Breast epithelium (tissue), 4 donors: ENCODE data around the gene IL20. TPM values are rescaled to one million over a fixed set of nuclear protein-coding genes. Genes with fewer than 3 reads are reported as not detected.

Experiments used
- DNase-seq, 2 donors: peaks; one replicate each; pipeline ENCODE4 v3.0.0-alpha.2; 2019; ENCODE audit warnings: low spot score in 2 of 2
- H3K27ac ChIP-seq, 2 donors: fragments of 200-600 bp; sonication (generic) in 1 of 2; one replicate each; pipeline ENCODE4 v1.5.1; 2016 to 2019; ENCODE audit warnings: mild to moderate bottlenecking in 1 of 2
- H3K27me3 ChIP-seq, 2 donors: fragments of 200-600 bp; sonication (generic) in 1 of 2; one replicate each; pipeline versions ENCODE4 v1.5.1 to v1.6.0; 2017 to 2019; ENCODE audit warnings: control low read depth in 1 of 2, mild to moderate bottlenecking in 1 of 2
- H3K36me3 ChIP-seq: fragments of 200-600 bp; one replicate; pipeline ENCODE4 v1.5.1; 2019
- H3K4me1 ChIP-seq, 2 donors: fragments of 200-600 bp; sonication (generic); one replicate each; pipeline ENCODE4 v1.5.1; 2016 to 2019; ENCODE audit warnings: control low read depth in 1 of 2
- H3K4me3 ChIP-seq, 3 donors: fragments of 200-600 bp; sonication (generic); 1 replicate in 2 of 3; 2 replicates in 1 of 3; pipeline ENCODE4 v1.5.1; 2016 to 2019; ENCODE audit warnings: mild to moderate bottlenecking in 3 of 3, moderate library complexity in 2 of 3
- H3K9me3 ChIP-seq, 2 donors: fragments of 200-600 bp; sonication (generic) in 1 of 2; one replicate each; pipeline ENCODE4 v1.5.1; 2016 to 2019; ENCODE audit warnings: control low read depth in 1 of 2
- POLR2A ChIP-seq: fragments of 450-650 bp; IDR thresholded peaks from one replicate; pipeline ENCODE4 v1.6.1; 2016; ENCODE audit warnings: antibody characterized with exemption, mild to moderate bottlenecking, moderate library complexity
- POLR2AphosphoS5 ChIP-seq, 3 donors: sonication (generic); formaldehyde crosslinking; IDR thresholded peaks; one replicate each; pipeline ENCODE4 v1.6.1; 2017; ENCODE audit warnings: antibody characterized with exemption in 3 of 3
- intact Hi-C: fragments of 100-400 bp; cut with DNase I; formaldehyde crosslinking; loops from one replicate; pipeline ENCODE4 v1.15.1; 2023; ENCODE audit warnings: low total_unique reads
- total RNA-seq, 3 donors: library from RNA; depleted of rRNA; stranded (reverse); fragments of >200 nt; gene quantifications; one replicate each; pipeline ENCODE4 v1.1.0, GENCODE V29; 2016
- TF ChIP-seq, protein P1 (sequence below), 3 donors: fragments of 450-650 bp; IDR thresholded peaks; one replicate each; pipeline ENCODE4 v1.5.1; 2016 to 2017; ENCODE audit warnings: antibody characterized with exemption in 3 of 3, mild to moderate bottlenecking in 3 of 3, moderate library complexity in 3 of 3

IL20 gene
- total RNA-seq, 3 donors from 2014 or later, result 1.5 TPM; not detected in 2

DNA sequence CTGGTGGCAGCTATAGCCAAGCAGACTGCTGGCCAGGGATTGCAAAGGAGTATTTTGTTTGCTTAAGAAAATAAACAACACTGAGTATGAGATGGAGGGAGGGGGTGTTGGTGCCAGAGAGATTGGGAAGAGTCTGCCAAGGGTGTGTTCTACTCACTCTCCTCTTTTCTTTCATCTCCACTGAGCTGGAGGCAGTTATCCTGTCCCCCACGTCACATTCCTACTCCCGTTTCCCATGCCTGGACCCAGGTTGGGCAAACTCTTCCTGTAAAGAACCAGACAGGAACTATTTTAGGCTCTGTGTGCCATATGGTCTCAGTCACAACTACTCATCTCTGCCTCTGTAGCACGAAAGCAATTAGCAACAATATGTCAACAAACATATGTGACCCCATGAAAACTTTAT lies 30.4 kb downstream of the IL20 start:
- no peaks in the 10 kb centered on the region for H3K27me3 ChIP-seq
- DNase-seq, result no peak
- H3K4me3 ChIP-seq, result no peak overlapping the region
- H3K27ac ChIP-seq, result peak overlapping the region; percentile 56 to 81
- intact Hi-C loops, result no loop called here
- H3K9me3 ChIP-seq, result no peaks in the 10 kb centered on the region
- no peaks in the 10 kb centered on the region for H3K4me1 ChIP-seq
- H3K36me3 ChIP-seq, result no peaks in the 10 kb centered on the region
- TF ChIP-seq POLR2AphosphoS5 (IDR thresholded peaks at IDR 0.05), result no peak
- TF ChIP-seq, protein P1, sequence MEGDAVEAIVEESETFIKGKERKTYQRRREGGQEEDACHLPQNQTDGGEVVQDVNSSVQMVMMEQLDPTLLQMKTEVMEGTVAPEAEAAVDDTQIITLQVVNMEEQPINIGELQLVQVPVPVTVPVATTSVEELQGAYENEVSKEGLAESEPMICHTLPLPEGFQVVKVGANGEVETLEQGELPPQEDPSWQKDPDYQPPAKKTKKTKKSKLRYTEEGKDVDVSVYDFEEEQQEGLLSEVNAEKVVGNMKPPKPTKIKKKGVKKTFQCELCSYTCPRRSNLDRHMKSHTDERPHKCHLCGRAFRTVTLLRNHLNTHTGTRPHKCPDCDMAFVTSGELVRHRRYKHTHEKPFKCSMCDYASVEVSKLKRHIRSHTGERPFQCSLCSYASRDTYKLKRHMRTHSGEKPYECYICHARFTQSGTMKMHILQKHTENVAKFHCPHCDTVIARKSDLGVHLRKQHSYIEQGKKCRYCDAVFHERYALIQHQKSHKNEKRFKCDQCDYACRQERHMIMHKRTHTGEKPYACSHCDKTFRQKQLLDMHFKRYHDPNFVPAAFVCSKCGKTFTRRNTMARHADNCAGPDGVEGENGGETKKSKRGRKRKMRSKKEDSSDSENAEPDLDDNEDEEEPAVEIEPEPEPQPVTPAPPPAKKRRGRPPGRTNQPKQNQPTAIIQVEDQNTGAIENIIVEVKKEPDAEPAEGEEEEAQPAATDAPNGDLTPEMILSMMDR (IDR thresholded peaks at IDR 0.05), result no peak
- no peak for TF ChIP-seq POLR2A

GRCh38 chr1:206896261-206896660 lies 30.8 kb downstream of the IL20 start:
- TF ChIP-seq, protein P1 (IDR thresholded peaks at IDR 0.05), result no peak
- no peak for TF ChIP-seq POLR2A
- TF ChIP-seq POLR2AphosphoS5 (IDR thresholded peaks at IDR 0.05), result no peak
- H3K36me3 ChIP-seq, result no peaks in the 10 kb centered on the region
- intact Hi-C loops, result no loop called here
- no peaks in the 10 kb centered on the region for H3K27me3 ChIP-seq
- DNase-seq, result no peak
- H3K4me1 ChIP-seq, result no peaks in the 10 kb centered on the region
- H3K9me3 ChIP-seq, result no peaks in the 10 kb centered on the region
- H3K4me3 ChIP-seq, result no peak overlapping the region
- peak overlapping the region in 1 of 2 donors; percentile 53 for H3K27ac ChIP-seq

GRCh38 chr1:206897175-206897574 lies 31.8 kb downstream of the IL20 start, which contains the start of gene IL24:
TSS of gene IL24 (plus strand) at chr1:206897443. CDS start at chr1:206897833, 390 bp downstream.
- no peaks in the 10 kb centered on the region for H3K4me1 ChIP-seq
- H3K9me3 ChIP-seq, result no peaks in the 10 kb centered on the region
- no peak for DNase-seq
- no peaks in the 10 kb centered on the region for H3K27me3 ChIP-seq
- no peak within 1 kb of the TSS for H3K4me3 ChIP-seq
- H3K27ac ChIP-seq, result peak within 1 kb of the TSS in 1 of 2 donors; percentile 53
- intact Hi-C loops, result no loop called here
- no peaks in the 10 kb centered on the region for H3K36me3 ChIP-seq
- TF ChIP-seq POLR2AphosphoS5 (IDR thresholded peaks at IDR 0.05) (no peak), POLR2A (no peak)
- TF ChIP-seq, protein P1 (IDR thresholded peaks at IDR 0.05), result no peak

DNA sequence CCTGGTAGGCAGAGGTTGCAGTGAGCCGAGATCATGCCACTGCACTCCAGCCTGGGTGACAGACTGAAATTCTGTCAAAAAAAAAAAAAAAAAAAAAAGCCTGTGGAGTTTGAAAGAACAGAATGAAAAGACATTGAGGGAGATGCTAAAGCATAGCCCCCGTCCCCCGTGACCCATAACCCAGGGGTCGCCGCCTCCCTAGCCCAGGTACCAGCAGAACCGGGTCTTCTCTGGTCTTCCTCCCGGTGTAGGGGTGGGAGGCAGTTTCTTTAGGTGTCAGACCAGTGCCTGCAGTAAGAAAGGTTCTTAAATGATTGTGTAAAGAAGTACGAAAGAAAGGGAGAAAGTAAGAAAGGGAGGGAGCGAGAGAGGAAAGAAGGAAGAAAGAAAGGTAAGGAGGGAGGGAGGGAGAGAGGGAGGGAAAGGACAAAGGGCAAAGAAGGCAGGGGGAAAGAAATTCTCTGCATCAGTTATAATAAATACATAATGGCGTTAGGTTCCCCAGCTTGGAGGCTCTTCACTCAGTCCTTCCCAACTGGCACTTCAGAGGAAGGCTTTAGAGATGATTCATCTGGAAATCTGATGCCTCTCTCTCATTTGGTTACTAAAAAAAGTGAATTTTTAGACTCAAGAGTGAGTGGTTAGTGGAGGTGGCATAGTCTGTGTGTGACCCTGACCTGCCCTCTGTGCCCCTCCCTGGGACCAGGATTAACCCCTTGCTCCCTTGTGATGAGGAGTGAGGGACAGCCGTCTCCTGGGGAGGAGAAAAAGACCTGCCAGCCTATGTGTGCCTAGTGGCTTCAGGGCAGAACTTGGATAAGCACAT lies 32.9 kb downstream of the IL20 start:
- Histone ChIP-seq H3K27me3 (no peaks in the 10 kb centered on the region), H3K9me3 (no peaks in the 10 kb centered on the region), H3K4me3 (no peak overlapping the region), H3K36me3 (no peaks in the 10 kb centered on the region), H3K27ac (no peak overlapping the region), H3K4me1 (peaks cover 0 to 3% of the 10 kb centered on the region in 2 donors)
- no peak for DNase-seq
- intact Hi-C loops, result no loop called here
- TF ChIP-seq, protein P1 (IDR thresholded peaks at IDR 0.05), result no peak
- TF ChIP-seq POLR2A, result no peak
- no peak for TF ChIP-seq POLR2AphosphoS5 (IDR thresholded peaks at IDR 0.05)

DNA sequence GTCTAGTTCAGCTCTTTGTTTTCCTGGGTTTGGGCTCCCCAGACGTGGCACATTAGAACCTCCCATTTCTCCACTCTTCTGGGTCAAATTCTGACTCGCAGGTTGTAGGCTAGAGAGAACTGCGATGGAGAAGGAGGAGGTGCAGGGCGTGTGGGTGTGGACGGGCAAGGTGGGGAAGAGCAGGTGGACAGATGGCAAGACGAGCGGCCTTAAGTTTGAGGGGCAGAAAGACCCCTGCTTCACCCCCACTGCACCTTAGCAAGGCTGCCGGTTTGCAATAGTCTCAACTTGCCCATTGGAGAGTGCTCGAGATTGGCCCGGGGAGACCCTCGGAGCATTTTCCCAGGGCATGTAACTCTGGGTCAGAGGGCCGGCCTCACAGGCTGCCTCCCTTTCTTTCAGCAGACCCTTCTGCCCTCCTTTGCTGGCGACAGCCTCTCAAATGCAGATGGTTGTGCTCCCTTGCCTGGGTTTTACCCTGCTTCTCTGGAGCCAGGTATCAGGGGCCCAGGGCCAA lies 33.5 kb downstream of the IL20 start:
- no peak overlapping the region for H3K27ac ChIP-seq
- intact Hi-C loops, result no loop called here
- peaks cover 0 to 4% of the 10 kb centered on the region in 2 donors for H3K4me1 ChIP-seq
- no peaks in the 10 kb centered on the region for H3K9me3 ChIP-seq
- TF ChIP-seq POLR2A (no peak), POLR2AphosphoS5 (IDR thresholded peaks at IDR 0.05) (no peak)
- TF ChIP-seq, protein P1 (IDR thresholded peaks at IDR 0.05), result no peak
- DNase-seq, result no peak
- H3K27me3 ChIP-seq, result no peaks in the 10 kb centered on the region
- no peak overlapping the region for H3K4me3 ChIP-seq
- no peaks in the 10 kb centered on the region for H3K36me3 ChIP-seq
